Keratinocyte (primary cell): ENCODE measurements around the gene GPX7. TPM values are rescaled to one million over a fixed set of nuclear protein-coding genes. Genes with fewer than 3 reads are reported as not detected.

Experiments
- DNase-seq: peaks from one replicate; pipeline ENCODE4 v3.0.0-alpha.2; 2011; ENCODE audit warnings: low read depth, missing footprints, low spot score
- FAIRE-seq: peaks from 2 replicates; lab custom pipeline; 2011; peaks lifted over from hg19 to GRCh38; lab: Jason Lieb, UNC
- H2AFZ ChIP-seq: 2 replicates; pipeline ENCODE4 v1.6.0; 2012; ENCODE audit warnings: low read length, control low read depth, inconsistent platforms; ENCODE audit not compliant: control insufficient read depth
- H3K27ac ChIP-seq: 2 replicates; pipeline ENCODE4 v1.5.1; 2011; ENCODE audit warnings: low read length; ENCODE audit not compliant: control insufficient read depth, insufficient read depth
- H3K27me3 ChIP-seq: 3 replicates; pipeline ENCODE4 v1.6.0; 2011; ENCODE audit warnings: low read length; ENCODE audit not compliant: control insufficient read depth, insufficient read depth; ENCODE audit errors: extremely low read depth
- H3K36me3 ChIP-seq, 2 experiments: 2 replicates in 1 of 2; 3 replicates in 1 of 2; pipeline ENCODE4 v1.5.1; 2011; ENCODE audit warnings: low read length in 2 of 2, mild to moderate bottlenecking in 1 of 2; ENCODE audit not compliant: control insufficient read depth in 2 of 2, insufficient read depth in 2 of 2; ENCODE audit errors: extremely low read depth in 1 of 2
- H3K4me1 ChIP-seq: 3 replicates; pipeline ENCODE4 v1.5.1; 2011; ENCODE audit warnings: low read length; ENCODE audit not compliant: control insufficient read depth, insufficient read depth; ENCODE audit errors: extremely low read depth
- H3K4me2 ChIP-seq: 3 replicates; pipeline ENCODE4 v1.6.0; 2011; ENCODE audit warnings: low read depth, low read length; ENCODE audit not compliant: control insufficient read depth, insufficient read depth; ENCODE audit errors: extremely low read depth
- H3K4me3 ChIP-seq, 3 experiments: fragments of 200-600 bp in 1 of 3; sonication (generic) in 1 of 3; 2 replicates in 2 of 3; 3 replicates in 1 of 3; pipeline ENCODE4 v1.5.1; 2011 to 2016; ENCODE audit warnings: low read length in 3 of 3, mild to moderate bottlenecking in 3 of 3, control low read depth in 2 of 3, inconsistent platforms in 1 of 3, low read depth in 1 of 3, mixed read lengths in 1 of 3, mixed run types in 1 of 3, moderate library complexity in 1 of 3; ENCODE audit not compliant: control insufficient read depth in 2 of 3, insufficient read depth in 2 of 3; ENCODE audit errors: extremely low read depth in 1 of 3
- H3K79me2 ChIP-seq: 2 replicates; pipeline ENCODE4 v1.6.0; 2012; ENCODE audit warnings: low read length; ENCODE audit not compliant: control insufficient read depth, insufficient read depth
- H3K9ac ChIP-seq: 3 replicates; pipeline ENCODE4 v1.6.0; 2011; ENCODE audit warnings: low read length; ENCODE audit not compliant: control insufficient read depth, insufficient read depth; ENCODE audit errors: extremely low read depth
- H3K9me1 ChIP-seq: 3 replicates; pipeline ENCODE4 v1.6.0; 2011; ENCODE audit warnings: low read length; ENCODE audit not compliant: control insufficient read depth, insufficient read depth; ENCODE audit errors: extremely low read depth
- H3K9me3 ChIP-seq: 2 replicates; pipeline ENCODE4 v1.5.1; 2012; ENCODE audit warnings: low read depth, low read length; ENCODE audit not compliant: control insufficient read depth
- H4K20me1 ChIP-seq: 3 replicates; pipeline ENCODE4 v1.6.0; 2011; ENCODE audit warnings: low read length; ENCODE audit not compliant: control insufficient read depth, insufficient read depth; ENCODE audit errors: extremely low read depth
- EZH2 ChIP-seq: IDR thresholded peaks from one replicate; pipeline ENCODE4 v1.6.1; 2012; ENCODE audit warnings: inconsistent platforms, mild to moderate bottlenecking, low read length, moderate library complexity
- dilution Hi-C: fragments of 300-500 bp; cut with MboI; formaldehyde crosslinking; loops from one replicate; pipeline ENCODE4 v1.7.0; 2020; ENCODE audit warnings: low sequenced_read_pairs; ENCODE audit not compliant: extremely low pct_ligation_motif_present
- polyA plus RNA-seq, 5 experiments: library from polyadenylated mRNA; depleted of rRNA in 3 of 5; stranded (reverse) in 3 of 5; stranded (forward) in 1 of 5; unstranded in 1 of 5; fragments of >200 nt; gene quantifications; 1 replicate in 1 of 5; 2 replicates in 3 of 5; 3 replicates in 1 of 5; pipeline versions ENCODE4 v1.2.1 to v1.2.3, GENCODE V29; 2011 to 2012; ENCODE audit warnings: missing spikeins in 2 of 5, low read depth in 1 of 5, low replicate concordance in 1 of 5
- TF ChIP-seq, protein P1 (sequence below), 3 experiments: IDR thresholded peaks in 1 of 3; conservative IDR thresholded peaks in 1 of 3; optimal IDR thresholded peaks in 1 of 3; 2 replicates in 2 of 3; 3 replicates in 1 of 3; pipeline versions ENCODE3 to v1.5.1; 2011; ENCODE audit warnings: low read length in 3 of 3, mild to moderate bottlenecking in 3 of 3, moderate library complexity in 2 of 3, control low read depth in 1 of 3, inconsistent platforms in 1 of 3; ENCODE audit not compliant: insufficient read depth in 2 of 3; ENCODE audit errors: extremely low read depth in 1 of 3

The GPX7 gene
- polyA plus RNA-seq, 1 donor (not counting 4 experiments of a cell fraction or from before 2014, with no cell fraction given) = 0.49 TPM

DNA sequence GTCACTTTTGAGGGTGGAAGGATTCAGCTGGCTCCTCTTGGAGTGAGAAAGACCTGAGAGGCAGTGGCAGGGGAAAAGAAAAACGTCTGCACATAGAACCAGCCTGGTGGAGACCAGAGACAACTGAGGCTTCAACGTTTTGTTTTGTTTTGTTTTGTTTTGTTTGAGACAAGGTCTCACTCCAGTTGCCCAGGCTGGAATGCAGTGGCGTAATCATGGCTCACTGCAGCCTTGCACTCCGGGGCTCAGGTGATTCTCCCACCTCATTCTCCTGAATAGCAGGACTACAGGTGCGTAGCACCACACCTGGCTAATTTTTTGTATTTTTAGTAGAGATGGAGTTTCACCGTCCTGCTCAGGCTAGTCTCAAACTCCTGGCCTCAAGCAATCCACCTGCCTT, 43.1 kb downstream of the GPX7 start:
- dilution Hi-C loops = no loop called here
- FAIRE-seq = no peak
- Histone ChIP-seq H3K4me2 (no peak overlapping the region), H3K4me1 (no peaks in the 10 kb centered on the region), H2AFZ (no peak overlapping the region), H3K4me3 (no peak overlapping the region), H3K27ac (no peak overlapping the region), H3K36me3 (no peaks in the 10 kb centered on the region), H3K79me2 (no peaks in the 10 kb centered on the region), H4K20me1 (no peaks in the 10 kb centered on the region), H3K27me3 (no peaks in the 10 kb centered on the region), H3K9ac (no peak overlapping the region), H3K9me1 (no peaks in the 10 kb centered on the region), H3K9me3 (no peaks in the 10 kb centered on the region)
- DNase-seq = no peak
- no peak for TF ChIP-seq EZH2
- TF ChIP-seq, protein P1, sequence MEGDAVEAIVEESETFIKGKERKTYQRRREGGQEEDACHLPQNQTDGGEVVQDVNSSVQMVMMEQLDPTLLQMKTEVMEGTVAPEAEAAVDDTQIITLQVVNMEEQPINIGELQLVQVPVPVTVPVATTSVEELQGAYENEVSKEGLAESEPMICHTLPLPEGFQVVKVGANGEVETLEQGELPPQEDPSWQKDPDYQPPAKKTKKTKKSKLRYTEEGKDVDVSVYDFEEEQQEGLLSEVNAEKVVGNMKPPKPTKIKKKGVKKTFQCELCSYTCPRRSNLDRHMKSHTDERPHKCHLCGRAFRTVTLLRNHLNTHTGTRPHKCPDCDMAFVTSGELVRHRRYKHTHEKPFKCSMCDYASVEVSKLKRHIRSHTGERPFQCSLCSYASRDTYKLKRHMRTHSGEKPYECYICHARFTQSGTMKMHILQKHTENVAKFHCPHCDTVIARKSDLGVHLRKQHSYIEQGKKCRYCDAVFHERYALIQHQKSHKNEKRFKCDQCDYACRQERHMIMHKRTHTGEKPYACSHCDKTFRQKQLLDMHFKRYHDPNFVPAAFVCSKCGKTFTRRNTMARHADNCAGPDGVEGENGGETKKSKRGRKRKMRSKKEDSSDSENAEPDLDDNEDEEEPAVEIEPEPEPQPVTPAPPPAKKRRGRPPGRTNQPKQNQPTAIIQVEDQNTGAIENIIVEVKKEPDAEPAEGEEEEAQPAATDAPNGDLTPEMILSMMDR (optimal IDR thresholded peaks at IDR 0.05 in 1 of 3, IDR thresholded peaks at IDR 0.05 in 1 of 3, conservative IDR thresholded peaks at IDR 0.05 in 1 of 3; ENCODE audit: extremely low read depth in 1 of 3, insufficient read depth in 2 of 3, low read length in 3 of 3) = no peak

DNA sequence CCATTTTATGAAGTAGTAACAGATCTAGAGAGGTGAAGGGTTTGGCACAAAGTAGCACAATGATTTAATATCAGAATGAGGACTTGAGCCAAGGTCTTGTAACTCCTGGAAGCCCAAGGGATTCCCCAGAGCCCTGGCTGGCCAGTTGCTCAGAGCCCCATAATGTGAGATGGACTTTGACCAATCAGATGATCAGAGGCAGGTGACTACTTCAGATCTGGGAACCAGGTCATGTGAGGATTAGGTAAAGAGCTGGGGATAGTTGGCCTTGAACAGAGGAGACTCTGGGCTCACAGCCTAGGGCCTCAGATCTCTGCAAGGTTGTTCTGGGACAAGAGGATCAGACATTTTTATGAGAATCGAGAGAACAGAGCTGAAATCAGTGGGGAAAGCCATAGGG, 49.7 kb downstream of the GPX7 start:
- H3K9ac ChIP-seq = no peak overlapping the region
- TF ChIP-seq, protein P1 (optimal IDR thresholded peaks at IDR 0.05 in 1 of 3, IDR thresholded peaks at IDR 0.05 in 1 of 3, conservative IDR thresholded peaks at IDR 0.05 in 1 of 3; ENCODE audit: extremely low read depth in 1 of 3, insufficient read depth in 2 of 3, low read length in 3 of 3) = no peak
- TF ChIP-seq EZH2 = no peak
- H3K4me3 ChIP-seq = no peak overlapping the region
- no peaks in the 10 kb centered on the region for H3K9me1 ChIP-seq
- dilution Hi-C loops = no loop called here
- H3K4me1 ChIP-seq = no peaks in the 10 kb centered on the region
- no peaks in the 10 kb centered on the region for H3K79me2 ChIP-seq
- no peak overlapping the region for H2AFZ ChIP-seq
- no peaks in the 10 kb centered on the region for H3K27me3 ChIP-seq
- no peaks in the 10 kb centered on the region for H4K20me1 ChIP-seq
- no peaks in the 10 kb centered on the region for H3K9me3 ChIP-seq
- FAIRE-seq = no peak
- no peak overlapping the region for H3K27ac ChIP-seq
- H3K4me2 ChIP-seq = no peak overlapping the region
- DNase-seq = no peak
- H3K36me3 ChIP-seq = no peaks in the 10 kb centered on the region
